Measurements from ENCODE around the gene WFIKKN2. TPM values are rescaled to one million over a fixed set of nuclear protein-coding genes. Genes with fewer than 3 reads are reported as not detected.
"Not testable (repeated sequence)": the region's sequence is repeated elsewhere in the genome, so short reads cannot be mapped to it uniquely, and the experiment has no call there.

WFIKKN2 gene
- total RNA-seq, 1 donor from 2014 or later, result not detected

DNA sequence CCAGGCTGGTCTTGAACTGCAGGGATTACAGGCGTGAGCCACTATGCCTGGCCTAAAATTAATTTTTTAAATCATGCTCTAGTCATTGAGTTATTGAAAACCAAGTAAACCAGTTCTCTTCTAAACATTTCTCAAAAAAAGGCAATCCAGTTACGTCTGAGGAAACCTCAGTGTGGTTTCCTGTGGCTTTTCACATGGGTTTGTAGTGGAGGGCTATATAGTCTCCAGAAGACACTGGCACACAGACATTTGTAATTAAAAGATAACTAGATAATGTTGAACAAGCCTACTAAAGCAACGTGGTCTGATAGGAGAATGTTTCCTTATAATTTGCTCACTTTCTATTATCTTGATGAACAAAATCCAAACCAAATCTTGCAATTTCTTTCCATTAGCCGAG, 36.0 kb downstream of the WFIKKN2 start:
- H3K27me3 ChIP-seq, result no peaks in the 10 kb centered on the region
- intact Hi-C loops (cut with DNase I), result no loop called here
- no peak overlapping the region for H3K4me3 ChIP-seq
- DNase-seq (ENCODE audit: low spot score in 2 of 2), result no peak
- no peak overlapping the region for H3K27ac ChIP-seq
- H3K4me1 ChIP-seq, result peaks cover 0 to 30% of the 10 kb centered on the region in 2 donors
- H3K36me3 ChIP-seq, result no peaks in the 10 kb centered on the region
- TF ChIP-seq, protein P1, sequence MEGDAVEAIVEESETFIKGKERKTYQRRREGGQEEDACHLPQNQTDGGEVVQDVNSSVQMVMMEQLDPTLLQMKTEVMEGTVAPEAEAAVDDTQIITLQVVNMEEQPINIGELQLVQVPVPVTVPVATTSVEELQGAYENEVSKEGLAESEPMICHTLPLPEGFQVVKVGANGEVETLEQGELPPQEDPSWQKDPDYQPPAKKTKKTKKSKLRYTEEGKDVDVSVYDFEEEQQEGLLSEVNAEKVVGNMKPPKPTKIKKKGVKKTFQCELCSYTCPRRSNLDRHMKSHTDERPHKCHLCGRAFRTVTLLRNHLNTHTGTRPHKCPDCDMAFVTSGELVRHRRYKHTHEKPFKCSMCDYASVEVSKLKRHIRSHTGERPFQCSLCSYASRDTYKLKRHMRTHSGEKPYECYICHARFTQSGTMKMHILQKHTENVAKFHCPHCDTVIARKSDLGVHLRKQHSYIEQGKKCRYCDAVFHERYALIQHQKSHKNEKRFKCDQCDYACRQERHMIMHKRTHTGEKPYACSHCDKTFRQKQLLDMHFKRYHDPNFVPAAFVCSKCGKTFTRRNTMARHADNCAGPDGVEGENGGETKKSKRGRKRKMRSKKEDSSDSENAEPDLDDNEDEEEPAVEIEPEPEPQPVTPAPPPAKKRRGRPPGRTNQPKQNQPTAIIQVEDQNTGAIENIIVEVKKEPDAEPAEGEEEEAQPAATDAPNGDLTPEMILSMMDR (IDR thresholded peaks at IDR 0.05), result no peak
- no peaks in the 10 kb centered on the region for H3K9me3 ChIP-seq

DNA sequence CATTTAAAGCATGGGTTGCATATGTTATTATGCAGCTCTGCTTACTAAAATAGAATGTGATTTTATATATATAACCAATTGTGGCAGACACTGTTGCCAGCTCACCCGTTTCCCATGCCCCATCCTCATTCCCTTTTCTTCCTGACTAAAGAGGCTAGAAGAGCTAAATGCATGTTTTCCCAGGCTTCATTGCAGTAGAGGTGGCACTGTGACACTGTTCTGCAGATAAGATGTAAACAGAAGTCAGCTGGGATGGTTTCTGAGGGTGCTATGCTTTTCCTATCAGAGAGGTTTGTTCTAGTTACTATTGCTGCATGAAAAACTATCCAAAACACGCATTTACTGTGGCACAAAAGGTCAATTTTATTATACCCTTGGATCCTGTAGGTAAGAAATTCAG, 36.5 kb downstream of the WFIKKN2 start:
- intact Hi-C loops (cut with DNase I), result no loop called here
- H3K9me3 ChIP-seq, result no peaks in the 10 kb centered on the region
- H3K27me3 ChIP-seq, result no peaks in the 10 kb centered on the region
- no peak for DNase-seq (ENCODE audit: low spot score in 2 of 2)
- no peaks in the 10 kb centered on the region for H3K36me3 ChIP-seq
- peak overlapping the region in 1 of 2 donors; percentile 12 for H3K27ac ChIP-seq
- TF ChIP-seq, protein P1 (IDR thresholded peaks at IDR 0.05), result no peak
- peaks cover 0 to 30% of the 10 kb centered on the region in 2 donors for H3K4me1 ChIP-seq
- no peak overlapping the region for H3K4me3 ChIP-seq

DNA sequence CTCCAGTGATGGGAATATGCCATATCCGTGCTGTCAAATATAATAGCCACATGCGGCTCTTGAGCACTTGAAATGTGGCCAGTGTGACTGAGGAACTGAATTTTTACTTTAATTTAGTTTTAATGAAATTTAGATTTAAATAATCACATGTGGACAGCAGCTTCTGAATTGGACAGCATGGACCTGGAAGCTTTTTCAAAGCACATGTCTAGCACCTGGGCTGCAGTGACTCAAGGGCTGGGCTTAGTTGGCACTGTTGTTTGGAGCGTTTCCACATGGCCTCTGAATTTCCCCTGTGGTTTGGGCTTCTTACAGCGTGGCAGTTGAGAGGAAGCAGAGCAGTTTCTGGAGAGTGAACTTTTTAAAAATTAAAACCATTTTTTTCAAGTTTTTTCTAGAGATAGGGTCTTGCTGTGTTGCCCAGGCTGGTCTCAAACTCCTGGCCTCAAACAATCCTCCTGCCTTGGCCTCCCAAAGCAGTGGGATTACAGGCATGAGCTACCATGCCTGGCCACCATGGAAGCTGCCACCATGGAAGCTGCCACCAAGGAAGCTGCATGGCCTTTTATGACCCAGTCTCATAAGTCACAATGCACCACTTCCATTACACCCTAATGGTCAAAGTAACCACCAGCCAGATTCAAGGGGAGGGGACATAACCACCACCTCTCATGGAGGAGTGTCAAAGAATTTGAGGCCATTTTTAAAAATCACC, 37.5 kb downstream of the WFIKKN2 start:
- Histone ChIP-seq H3K36me3 (no peaks in the 10 kb centered on the region), H3K9me3 (no peaks in the 10 kb centered on the region), H3K27ac (peak overlapping the region in 1 of 2 donors; percentile 27), H3K27me3 (no peaks in the 10 kb centered on the region), H3K4me3 (no peak overlapping the region), H3K4me1 (peaks cover 0 to 30% of the 10 kb centered on the region in 2 donors)
- peak in 1 of 2 donors; percentile 75 for DNase-seq (ENCODE audit: low spot score in 2 of 2)
- TF ChIP-seq, protein P1 (IDR thresholded peaks at IDR 0.05), result no peak
- intact Hi-C loops (cut with DNase I), result no loop called here

DNA sequence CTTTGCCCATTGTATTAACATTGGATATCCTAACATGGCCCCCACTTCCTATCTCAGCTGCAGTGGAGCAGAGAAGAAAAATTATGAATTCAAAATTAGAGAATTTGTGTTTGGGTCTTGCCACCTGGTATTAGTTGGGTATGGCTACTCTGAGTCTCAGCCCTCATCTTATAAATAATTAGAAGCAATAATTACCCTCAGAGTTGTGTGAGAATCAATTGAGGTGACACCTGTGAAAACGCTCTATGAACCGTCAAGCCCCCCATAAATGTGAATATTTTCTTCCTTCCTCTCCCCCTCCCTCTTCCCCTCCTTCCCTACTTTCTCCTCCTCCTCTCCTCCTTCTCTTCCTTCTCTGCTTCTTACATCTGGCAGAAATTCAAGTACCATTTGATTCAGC, 39.7 kb downstream of the WFIKKN2 start:
- TF ChIP-seq, protein P1 (IDR thresholded peaks at IDR 0.05), result no peak
- peaks cover 0 to 17% of the 10 kb centered on the region in 2 donors for H3K4me1 ChIP-seq
- no peaks in the 10 kb centered on the region for H3K27me3 ChIP-seq
- no peaks in the 10 kb centered on the region for H3K36me3 ChIP-seq
- DNase-seq (ENCODE audit: low spot score in 2 of 2), result no peak
- intact Hi-C loops (cut with DNase I), result no loop called here
- no peak overlapping the region for H3K4me3 ChIP-seq
- H3K27ac ChIP-seq, result no peak overlapping the region
- peaks cover 0 to 8% of the 10 kb centered on the region in 2 donors for H3K9me3 ChIP-seq

DNA sequence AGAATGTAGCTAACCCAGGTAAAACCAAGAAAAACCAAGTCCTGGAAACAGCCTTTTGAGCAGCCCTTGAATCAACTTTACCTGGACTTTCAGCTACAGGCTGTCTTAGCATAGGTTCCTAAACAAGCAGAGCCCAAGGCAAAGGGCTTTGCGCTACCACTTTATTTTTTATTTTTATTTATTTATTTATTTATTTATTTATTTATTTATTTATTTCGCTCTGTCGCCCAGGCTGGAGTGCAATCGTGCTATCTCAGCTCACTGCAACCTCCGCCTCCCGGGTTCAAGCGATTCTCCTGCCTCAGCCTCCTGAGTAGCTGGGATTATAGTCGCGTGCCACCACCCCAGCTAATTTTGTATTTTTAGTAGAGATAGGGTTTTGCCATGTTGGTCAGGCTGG, 41.7 kb downstream of the WFIKKN2 start:
- H3K4me3 ChIP-seq; intact Hi-C loops (cut with DNase I); H3K27me3 ChIP-seq; DNase-seq (ENCODE audit: low spot score in 2 of 2); H3K36me3 ChIP-seq; H3K27ac ChIP-seq: not testable (repeated sequence)
- peaks cover 0 to 14% of the 10 kb centered on the region in 2 donors for H3K4me1 ChIP-seq
- peaks cover 0 to 11% of the 10 kb centered on the region in 2 donors for H3K9me3 ChIP-seq

DNA sequence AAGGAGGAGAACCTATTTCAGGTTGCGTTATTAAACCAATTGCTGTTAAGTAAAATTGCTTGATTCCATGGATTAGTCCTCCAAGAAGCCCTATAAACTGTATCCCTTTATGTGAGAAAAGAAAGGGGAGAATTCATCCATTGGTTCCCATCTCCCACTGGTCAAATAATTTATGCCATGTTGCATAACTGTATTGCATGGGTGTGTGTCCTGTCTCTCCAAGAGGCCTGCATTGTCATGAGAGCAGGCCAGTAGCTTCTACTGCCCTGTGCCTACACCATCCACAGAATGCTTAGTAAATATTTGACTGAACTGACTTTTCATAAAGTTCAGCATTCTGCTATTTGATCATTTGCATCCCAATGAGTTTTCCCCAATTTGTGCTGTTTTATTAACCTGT, 42.5 kb downstream of the WFIKKN2 start:
- Histone ChIP-seq H3K27me3 (no peaks in the 10 kb centered on the region), H3K9me3 (peaks cover 0 to 11% of the 10 kb centered on the region in 2 donors), H3K4me3 (no peak overlapping the region), H3K27ac (no peak overlapping the region), H3K4me1 (peaks cover 0 to 9% of the 10 kb centered on the region in 2 donors), H3K36me3 (no peaks in the 10 kb centered on the region)
- no peak for DNase-seq (ENCODE audit: low spot score in 2 of 2)
- TF ChIP-seq, protein P1 (IDR thresholded peaks at IDR 0.05), result no peak
- intact Hi-C loops (cut with DNase I), result no loop called here

Data from ascending aorta (tissue), 2 donors.